Stimulated activated naive CD8-positive, alpha-beta T cell treated with anti-CD3 and anti-CD28 coated beads, Interleukin-15, Interleukin-2, amounts not matched to agents 100 U/mL and 50 U/mL, for 24 hours (primary cell): ENCODE measurements around the gene ZYG11B.
A peak's percentile ranks its signal among the peaks of the same experiment; 100 is the strongest.
"Not testable (repeated sequence)": the region's sequence is repeated elsewhere in the genome, so short reads cannot be mapped to it uniquely, and the experiment has no call there.

ENCODE experiments used
- ATAC-seq: fragments of 150-1000 bp; cut with Tn5 transposase; one replicate; pipeline ENCODE4 v1.10.0; 2021
- DNase-seq: peaks from one replicate; pipeline ENCODE4 v3.0.0; 2021

The ZYG11B gene

DNA sequence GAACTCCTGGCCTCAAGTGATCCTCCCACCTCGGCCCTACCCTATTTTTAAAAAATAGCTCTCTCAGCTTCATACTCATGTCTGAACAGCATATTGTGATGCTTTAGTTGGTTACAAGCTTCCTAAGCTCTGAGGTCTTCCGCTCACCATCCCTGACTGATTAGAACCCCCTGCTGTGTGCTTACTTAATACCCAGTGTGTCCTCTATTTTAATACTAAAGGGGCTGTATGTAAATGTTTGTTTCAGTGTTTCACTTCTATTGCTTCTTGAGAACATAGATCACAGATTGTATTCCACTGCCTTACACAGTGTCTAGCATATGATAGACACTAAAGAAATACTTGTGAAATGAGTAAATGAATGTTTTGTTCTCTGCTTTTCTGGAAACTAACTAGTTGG, 29.8 kb downstream of the ZYG11B start:
- ATAC-seq (no peak), DNase-seq (no peak)

- no peak for ATAC-seq
Measured at GRCh38 chr1:52759908-52760307, 33.7 kb downstream of the ZYG11B start.

DNA sequence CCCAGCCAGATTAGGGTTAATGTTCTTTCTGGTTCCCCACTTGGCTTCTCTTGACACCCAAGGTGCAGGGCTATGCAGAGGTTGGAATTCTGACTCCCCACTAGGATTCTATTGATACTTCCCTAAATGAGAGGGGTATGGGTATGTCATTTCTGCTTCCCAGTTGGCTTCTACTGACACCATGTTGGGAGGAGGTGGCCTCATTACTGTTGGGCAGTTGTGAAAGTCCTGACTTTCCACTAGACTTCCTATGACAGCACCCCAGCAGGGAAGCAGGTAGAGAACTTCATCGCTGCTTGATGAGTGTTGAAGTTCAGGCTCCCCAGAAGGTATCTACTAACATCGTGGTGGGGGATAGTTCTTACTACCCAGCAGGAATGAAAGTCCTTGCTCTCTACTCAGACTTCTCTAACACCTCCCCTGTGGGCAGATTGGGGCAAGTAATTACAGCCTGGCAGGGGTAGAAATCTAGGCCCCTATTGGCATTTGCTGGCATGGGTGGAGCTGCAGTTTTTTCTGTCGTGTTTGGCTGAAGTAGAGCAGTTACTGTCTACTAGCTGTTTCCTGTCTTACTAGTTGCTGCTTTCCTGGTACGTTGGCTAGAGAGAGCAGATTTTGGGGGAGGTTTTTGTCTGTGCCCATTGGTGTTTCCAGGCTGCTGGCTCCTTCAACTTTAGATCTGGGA, 41.5 kb downstream of the ZYG11B start:
- DNase-seq (no peak), ATAC-seq (no peak)

More at GRCh38 chr1:52759908-52760307, 33.7 kb downstream of the ZYG11B start:
- no peak for DNase-seq

DNA sequence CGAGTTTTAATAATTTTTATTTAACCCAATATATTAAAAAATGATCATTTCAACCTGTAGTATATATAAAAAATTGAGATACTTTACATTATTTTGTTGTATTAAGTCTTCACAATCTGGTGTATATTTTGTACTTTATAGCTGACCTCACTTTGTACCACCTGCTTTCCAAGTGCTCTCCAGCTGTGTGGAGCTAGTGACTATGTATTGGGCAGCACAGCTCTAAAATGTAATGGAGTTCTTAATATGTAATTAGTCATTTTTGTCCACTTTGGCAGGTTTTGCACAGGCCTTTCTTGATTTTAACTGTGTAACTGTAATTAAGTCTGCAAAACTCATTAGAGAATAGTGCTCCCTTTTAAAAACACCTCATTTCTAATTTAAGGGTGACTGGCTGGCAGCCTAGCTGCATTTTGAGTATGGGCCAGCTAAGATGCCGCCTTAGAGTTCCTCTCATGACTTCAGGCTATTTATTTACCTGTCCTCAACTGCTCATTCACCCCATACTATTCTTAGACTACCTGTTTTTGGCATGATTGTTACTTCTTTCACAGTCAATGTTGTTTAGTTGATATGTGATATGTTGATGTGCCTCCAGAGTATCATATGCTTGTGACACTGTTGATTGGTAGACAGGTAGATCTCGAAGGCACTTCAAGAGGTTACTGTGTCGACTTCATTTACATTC, 43.2 kb downstream of the ZYG11B start:
- ATAC-seq, result no peak
- no peak for DNase-seq

DNA sequence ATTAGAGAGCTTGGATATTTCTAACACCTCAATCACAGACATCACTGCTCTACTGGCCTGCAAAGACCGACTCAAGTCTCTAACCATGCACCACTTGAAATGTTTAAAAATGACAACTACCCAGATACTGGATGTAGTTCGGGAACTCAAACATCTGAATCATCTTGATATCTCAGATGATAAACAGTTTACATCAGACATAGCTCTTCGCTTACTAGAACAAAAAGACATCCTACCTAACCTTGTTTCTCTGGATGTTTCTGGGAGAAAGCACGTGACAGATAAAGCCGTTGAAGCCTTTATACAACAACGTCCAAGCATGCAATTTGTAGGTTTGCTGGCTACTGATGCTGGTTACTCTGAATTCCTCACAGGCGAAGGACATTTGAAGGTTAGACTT, 45.1 kb downstream of the ZYG11B start:
- DNase-seq, result no peak
- no peak for ATAC-seq

GRCh38 chr1:52786148-52786547, 59.9 kb downstream of the ZYG11B start:
- DNase-seq (no peak), ATAC-seq (no peak)

DNA sequence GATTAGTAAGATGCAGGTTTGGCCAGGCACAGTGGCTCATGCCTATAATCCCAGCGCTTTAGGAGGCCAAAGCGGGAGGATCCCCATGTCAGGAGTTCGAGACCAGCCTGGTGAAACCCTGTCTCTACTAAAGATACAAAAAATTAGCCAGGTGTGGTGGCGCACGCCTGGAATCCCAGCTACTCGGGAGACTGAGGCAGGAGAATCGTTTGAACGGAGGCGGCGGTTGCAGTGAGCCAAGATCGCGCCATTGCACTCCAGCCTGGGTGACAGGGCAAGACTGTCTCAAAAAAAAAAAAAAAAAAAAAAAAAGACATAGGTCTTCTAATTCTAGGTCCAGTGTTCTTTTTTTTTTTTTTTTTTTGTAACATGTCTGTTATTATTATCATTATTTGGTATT, 64.2 kb downstream of the ZYG11B start:
- DNase-seq, ATAC-seq: not testable (repeated sequence)

- ATAC-seq (no peak), DNase-seq (no peak)
Measured at GRCh38 chr1:52792036-52792435, 65.8 kb downstream of the ZYG11B start.

DNA sequence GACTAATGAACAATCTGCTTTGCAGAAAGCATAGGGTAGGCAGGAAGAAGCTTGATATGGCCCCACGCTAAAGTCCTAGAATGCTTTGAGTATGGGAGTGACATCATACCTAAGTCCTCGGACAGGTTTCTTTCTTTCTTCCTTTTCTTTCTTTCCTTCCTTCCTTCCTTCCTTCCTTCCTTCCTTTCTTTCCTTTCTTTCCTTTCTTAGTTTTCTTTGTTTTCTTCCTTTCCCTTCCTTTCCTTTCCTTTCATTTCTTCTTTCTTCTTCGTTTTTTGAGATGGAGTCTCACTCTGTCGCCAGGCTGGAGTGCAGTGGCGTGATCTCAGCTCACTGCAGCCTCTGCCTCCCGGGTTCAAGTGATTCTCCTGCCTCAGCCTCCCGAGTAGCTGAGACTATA, 67.5 kb downstream of the ZYG11B start:
- ATAC-seq, DNase-seq: not testable (repeated sequence)

GRCh38 chr1:52795464-52795863, 69.2 kb downstream of the ZYG11B start:
- DNase-seq (no peak), ATAC-seq (no peak)

DNA sequence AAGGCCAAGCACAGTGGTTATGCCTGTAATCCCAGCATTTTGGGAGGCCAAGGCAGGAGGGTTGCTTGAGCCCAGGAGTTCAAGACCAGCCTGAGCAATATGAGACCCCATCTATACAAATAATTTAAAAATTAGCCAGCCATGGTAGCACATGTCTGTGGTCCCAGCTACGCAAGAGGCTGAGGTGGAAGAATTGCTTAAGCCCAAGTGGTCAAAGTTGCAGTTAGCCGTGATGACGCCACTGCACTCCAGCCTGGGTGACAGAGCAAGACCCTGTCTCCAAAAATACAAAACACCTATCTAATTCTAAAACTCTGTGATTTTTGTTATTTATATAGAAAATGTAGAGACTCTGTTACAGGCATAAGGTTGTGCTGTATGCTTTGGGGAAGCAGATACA, 72.1 kb downstream of the ZYG11B start:
- no peak for ATAC-seq
- no peak for DNase-seq

- no peak for ATAC-seq
- DNase-seq, result no peak
Measured at GRCh38 chr1:52801011-52801410, 74.8 kb downstream of the ZYG11B start.

GRCh38 chr1:52804083-52804482, 77.8 kb downstream of the ZYG11B start:
- DNase-seq, ATAC-seq: not testable (repeated sequence)

DNA sequence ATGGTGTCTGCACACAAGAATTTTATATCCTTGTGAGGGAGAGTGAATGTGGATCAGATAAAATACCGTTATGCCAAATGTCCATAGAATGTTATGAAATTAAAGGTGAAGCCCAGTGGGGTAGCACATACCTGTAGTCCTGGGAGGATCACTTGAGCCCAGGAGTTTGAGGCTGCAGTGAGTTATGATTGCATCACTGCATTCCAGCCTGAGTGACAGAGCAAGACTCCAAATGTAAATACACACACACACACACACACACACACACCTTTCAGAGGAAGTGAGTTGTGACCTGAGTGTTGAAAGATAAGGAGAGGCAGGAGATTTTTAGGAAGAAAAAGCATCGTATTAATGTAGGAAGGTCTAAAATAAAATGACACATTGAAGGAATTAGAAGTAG, 88.2 kb downstream of the ZYG11B start:
- ATAC-seq (no peak), DNase-seq (no peak)

DNA sequence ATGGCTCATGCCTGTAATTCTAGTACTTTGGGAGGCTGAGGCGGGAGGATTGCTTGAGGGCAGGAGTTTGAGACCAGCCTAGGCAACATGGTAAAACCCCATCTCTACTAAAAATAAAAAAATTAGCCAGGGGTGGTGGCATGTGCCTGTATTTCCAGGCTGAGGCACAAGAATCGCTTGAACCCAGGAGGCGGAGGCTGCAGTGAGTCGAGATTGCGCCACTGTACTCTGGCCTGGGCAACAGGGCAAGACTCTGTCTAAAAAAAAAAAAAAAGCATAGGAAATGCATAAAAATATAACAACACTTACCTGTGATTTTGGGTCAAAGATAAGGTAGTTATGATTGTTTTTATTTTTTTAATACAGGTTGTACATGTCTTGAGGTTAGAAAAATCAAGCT, 94.6 kb downstream of the ZYG11B start:
- not testable (repeated sequence) for DNase-seq, ATAC-seq

DNA sequence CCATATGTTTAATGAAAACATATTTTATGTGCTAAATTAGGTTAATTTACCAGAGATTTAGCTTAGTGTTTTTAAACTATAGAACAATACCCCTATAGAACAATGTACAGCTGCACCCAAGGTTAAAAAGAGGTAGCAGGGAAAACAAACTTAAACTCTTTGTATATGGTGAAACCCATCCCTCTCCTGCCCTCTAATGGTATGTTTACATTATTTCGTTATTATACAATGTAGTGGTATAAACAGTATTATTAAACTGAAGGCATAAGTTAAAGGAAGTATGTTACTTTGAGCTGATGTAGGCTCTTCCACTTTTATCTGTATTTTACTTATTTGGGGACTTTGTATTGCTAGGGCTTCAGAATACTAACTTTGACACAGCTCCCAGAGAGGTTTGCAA, 99.6 kb downstream of the ZYG11B start:
- no peak for DNase-seq
- no peak for ATAC-seq

DNA sequence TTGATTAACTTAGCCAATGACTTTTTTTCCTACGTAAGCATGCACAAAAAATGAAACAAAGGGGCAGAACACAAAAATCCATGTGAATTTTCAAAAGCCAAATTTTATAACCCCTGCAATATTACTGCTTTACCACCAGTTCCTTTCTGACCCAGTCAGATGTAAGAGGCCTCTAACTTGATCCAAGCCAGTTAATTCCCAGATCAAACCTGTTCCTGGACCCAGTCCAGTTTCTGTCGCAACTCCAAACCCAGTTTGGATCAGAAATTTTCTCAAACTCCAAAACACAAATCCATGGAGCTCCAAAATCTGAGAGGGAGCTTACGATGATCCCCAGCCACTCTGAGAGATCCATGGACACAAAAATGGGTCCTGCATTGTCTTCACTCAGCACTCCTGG, 108.5 kb downstream of the ZYG11B start:
- ATAC-seq (no peak), DNase-seq (no peak)

DNA sequence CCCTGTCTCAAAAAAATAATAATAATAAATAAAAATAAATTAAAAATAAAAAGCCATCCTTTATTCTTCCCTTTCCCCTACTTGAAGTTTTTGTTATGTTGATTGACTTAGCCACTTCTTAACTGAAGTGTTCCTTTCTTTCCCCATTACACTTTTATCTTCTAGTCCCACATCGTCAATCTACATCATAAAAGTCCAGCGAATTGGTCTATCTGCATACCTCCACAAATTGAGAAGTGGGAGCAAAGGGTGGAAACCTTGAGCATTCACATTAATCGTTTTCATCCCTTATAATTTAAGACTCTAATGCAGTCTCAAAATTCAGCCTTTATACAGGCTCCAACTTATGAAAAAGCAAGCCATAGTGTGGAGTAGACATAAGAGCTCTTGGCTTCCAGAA, 109.8 kb downstream of the ZYG11B start:
- no peak for DNase-seq
- ATAC-seq, result no peak

DNA sequence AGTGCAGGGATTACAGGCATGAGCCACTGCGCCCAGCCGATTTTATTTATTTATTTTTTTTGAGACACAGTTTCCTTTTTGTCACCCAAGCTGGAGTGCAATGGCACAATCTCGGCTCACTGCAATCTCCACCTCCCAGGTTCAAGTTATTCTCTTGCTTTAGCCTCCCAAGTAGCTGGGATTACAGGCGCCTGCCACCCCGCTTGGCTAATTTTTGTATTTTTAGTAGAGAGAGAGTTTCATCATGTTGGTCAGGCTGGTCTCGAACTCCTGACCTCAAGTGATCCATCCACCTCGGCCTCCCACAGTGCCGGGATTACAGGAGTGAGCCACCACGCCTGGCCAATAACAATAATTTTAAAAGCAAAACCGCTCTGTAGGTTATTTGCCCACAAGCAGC, 112.9 kb downstream of the ZYG11B start:
- not testable (repeated sequence) for ATAC-seq, DNase-seq

- DNase-seq (peak; percentile 78), ATAC-seq (peak; percentile 92)
Measured at GRCh38 chr1:52842643-52843310, 116.5 kb downstream of the ZYG11B start, which contains the start of gene ZYG11A. ZYG11A (plus strand) TSS chr1:52842760; CDS start chr1:52842884, 124 bp downstream.

DNA sequence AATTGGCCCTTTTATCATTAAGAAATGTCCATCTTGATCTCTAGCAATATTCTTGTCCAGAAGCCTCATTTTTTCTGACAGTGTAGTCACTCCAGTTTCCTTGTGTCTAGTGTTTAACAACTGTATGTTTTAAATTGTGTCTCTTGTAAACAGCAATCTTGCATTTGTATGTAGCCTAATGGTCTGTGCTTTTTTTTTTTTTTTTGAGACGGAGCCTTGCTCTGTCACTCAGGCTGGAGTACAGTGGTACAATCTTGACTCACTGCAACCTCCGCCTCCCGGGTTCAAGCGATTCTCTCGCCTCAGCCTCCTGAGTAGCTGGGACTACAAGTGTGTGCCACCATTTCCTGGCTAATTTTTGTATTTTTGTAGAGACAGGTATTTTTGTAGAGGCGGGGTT, 118.9 kb downstream of the ZYG11B start:
- ATAC-seq, result not testable (repeated sequence)

GRCh38 chr1:52848423-52848822, 122.2 kb downstream of the ZYG11B start:
- no peak for DNase-seq
- ATAC-seq, result no peak

More for the DNA sequence above, 118.9 kb downstream of the ZYG11B start:
- not testable (repeated sequence) for DNase-seq

GRCh38 chr1:52850951-52851350, 124.7 kb downstream of the ZYG11B start:
- ATAC-seq (no peak), DNase-seq (no peak)
